Measurements from ENCODE around the gene RABAC1. TPM values are rescaled to one million over a fixed set of nuclear protein-coding genes. Genes with fewer than 3 reads are reported as not detected.
A peak's percentile ranks its signal among the peaks of the same experiment; 100 is the strongest.

Gene RABAC1
- total RNA-seq, 1 donor from 2014 or later: 56.7 TPM

GRCh38 chr19:41932720-41933332, 26.3 kb downstream of the RABAC1 start:
- Histone ChIP-seq H3K27ac (replicated peaks) (no peak overlapping the region), H3K4me1 (peaks cover 20% of the 10 kb centered on the region), H3K9me3 (replicated peaks) (no peaks in the 10 kb centered on the region), H3K27me3 (ENCODE audit: low read depth) (peaks cover 100% of the 10 kb centered on the region), H3K36me3 (no peaks in the 10 kb centered on the region), H3K4me3 (no peak overlapping the region)
- no peak for DNase-seq
- intact Hi-C loops (cut with micrococcal nuclease): loop anchor here (10.0 kb wide), 1 partner anchor 68 kb away; the partner anchor contains the start of gene RPS19
- TF ChIP-seq CTCF (IDR thresholded peaks at IDR 0.05; ENCODE audit: borderline replicate concordance): no peak

DNA sequence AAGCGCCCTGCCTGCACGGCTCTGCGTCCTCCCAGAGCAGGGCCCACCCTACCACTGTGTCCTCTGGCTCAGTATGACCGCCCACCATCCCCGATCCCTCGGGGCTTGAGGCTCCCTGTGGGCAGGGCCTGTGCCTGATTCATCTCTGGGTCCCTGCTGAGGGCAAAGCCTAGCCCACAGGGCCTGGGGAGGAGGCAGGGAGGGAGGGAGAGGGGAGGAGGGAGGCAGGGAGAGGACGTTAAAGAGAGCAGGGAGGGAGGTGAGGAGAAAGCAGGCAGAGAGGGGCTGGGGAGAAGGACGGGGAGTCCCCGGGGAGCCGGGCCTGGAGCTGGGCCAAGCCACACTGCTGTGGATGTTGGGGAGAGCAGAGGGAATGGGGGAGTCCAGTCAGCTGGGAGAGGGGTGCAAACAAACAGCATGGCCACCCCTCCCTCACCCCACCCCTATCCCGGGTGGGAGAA, 26.8 kb downstream of the RABAC1 start:
- H3K27me3 ChIP-seq (ENCODE audit: low read depth): peaks cover 100% of the 10 kb centered on the region
- DNase-seq: no peak
- intact Hi-C loops (cut with micrococcal nuclease): loop anchor here (10.0 kb wide), 1 partner anchor 67 kb away; the partner anchor contains the start of gene RPS19

DNA sequence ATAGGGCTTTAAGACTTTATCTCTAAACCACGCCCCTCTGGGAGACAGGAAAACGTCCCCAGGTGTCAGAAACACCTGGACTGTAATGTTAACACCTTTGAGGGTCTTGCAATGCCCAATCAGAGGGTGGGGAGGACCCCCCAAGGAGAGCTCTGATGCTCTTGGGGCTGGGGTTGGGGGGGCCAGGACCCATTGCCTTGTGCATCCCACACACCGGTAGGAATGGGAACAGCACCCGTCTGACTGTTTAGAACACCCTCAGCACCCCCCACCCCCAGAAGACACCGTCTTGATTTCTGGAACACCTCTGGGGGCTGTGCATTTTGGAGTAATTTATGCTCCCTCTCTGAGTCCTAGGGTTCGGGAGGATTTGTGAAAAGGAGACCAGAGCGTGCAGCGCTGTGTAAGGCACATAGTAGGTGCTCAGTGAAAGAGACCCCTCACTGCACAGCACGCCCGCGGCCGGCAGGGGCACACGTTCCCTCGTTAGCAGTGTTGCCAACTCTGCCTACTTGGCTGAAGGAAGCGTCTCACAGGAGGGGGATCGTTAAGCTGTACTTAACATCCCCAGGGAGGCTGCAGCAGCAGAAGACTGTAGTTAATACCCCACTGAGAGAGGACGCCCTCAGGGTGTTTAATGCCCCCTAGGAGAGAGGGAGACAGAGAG, 28.1 kb downstream of the RABAC1 start:
- Histone ChIP-seq H3K36me3 (no peaks in the 10 kb centered on the region), H3K27me3 (ENCODE audit: low read depth) (peaks cover 100% of the 10 kb centered on the region), H3K4me1 (peaks cover 24% of the 10 kb centered on the region), H3K27ac (replicated peaks) (no peak overlapping the region), H3K4me3 (no peak overlapping the region), H3K9me3 (replicated peaks) (no peaks in the 10 kb centered on the region)
- intact Hi-C loops (cut with micrococcal nuclease): loop anchor here (10.0 kb wide), 1 partner anchor 66 kb away; the partner anchor contains the start of gene RPS19
- no peak for DNase-seq
- TF ChIP-seq CTCF (IDR thresholded peaks at IDR 0.05; ENCODE audit: borderline replicate concordance): peak; percentile 15

More for the DNA sequence above, 26.8 kb downstream of the RABAC1 start:
- Histone ChIP-seq H3K4me3 (no peak overlapping the region), H3K9me3 (replicated peaks) (no peaks in the 10 kb centered on the region), H3K36me3 (no peaks in the 10 kb centered on the region), H3K27ac (replicated peaks) (no peak overlapping the region), H3K4me1 (peaks cover 24% of the 10 kb centered on the region)
- no peak for TF ChIP-seq CTCF (IDR thresholded peaks at IDR 0.05; ENCODE audit: borderline replicate concordance)

DNA sequence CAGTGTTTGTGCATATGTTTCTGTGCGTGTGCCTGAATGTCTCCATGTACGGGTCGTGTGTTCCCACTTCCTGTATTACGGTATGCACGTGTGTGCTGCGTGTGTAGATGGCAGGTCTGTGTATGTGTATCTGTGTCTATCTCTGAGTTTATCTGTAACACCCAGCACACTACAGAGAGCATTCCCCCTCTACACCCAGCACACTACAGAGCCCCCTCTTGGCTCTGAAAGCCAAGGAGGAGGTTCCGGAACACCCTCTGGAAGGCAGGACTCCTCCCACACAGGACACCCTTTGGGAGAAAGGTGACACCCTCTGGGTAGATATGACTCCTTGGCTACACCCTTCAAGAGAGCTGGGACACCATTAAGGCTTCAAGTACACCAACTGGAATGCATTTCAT, 28.8 kb downstream of the RABAC1 start:
- Histone ChIP-seq H3K27ac (replicated peaks) (no peak overlapping the region), H3K4me3 (no peak overlapping the region), H3K4me1 (peaks cover 24% of the 10 kb centered on the region), H3K27me3 (ENCODE audit: low read depth) (peaks cover 100% of the 10 kb centered on the region), H3K36me3 (no peaks in the 10 kb centered on the region), H3K9me3 (replicated peaks) (no peaks in the 10 kb centered on the region)
- DNase-seq: no peak
- intact Hi-C loops (cut with micrococcal nuclease): loop anchor here (10.0 kb wide), 1 partner anchor 66 kb away; the partner anchor contains the start of gene RPS19
- no peak for TF ChIP-seq CTCF (IDR thresholded peaks at IDR 0.05; ENCODE audit: borderline replicate concordance)

GRCh38 chr19:41929536-41930071, 29.5 kb downstream of the RABAC1 start:
- H3K9me3 ChIP-seq (replicated peaks): no peaks in the 10 kb centered on the region
- DNase-seq: no peak
- no peaks in the 10 kb centered on the region for H3K36me3 ChIP-seq
- peaks cover 100% of the 10 kb centered on the region for H3K27me3 ChIP-seq (ENCODE audit: low read depth)
- intact Hi-C loops (cut with micrococcal nuclease): loop anchor here (10.0 kb wide), 1 partner anchor 65 kb away; the partner anchor contains the start of gene RPS19
- TF ChIP-seq CTCF (IDR thresholded peaks at IDR 0.05; ENCODE audit: borderline replicate concordance): no peak
- no peak overlapping the region for H3K27ac ChIP-seq (replicated peaks)
- H3K4me3 ChIP-seq: no peak overlapping the region
- H3K4me1 ChIP-seq: peaks cover 24% of the 10 kb centered on the region

All from left ventricle myocardium inferior (tissue), 1 donor.